ENCODE results near the gene SPACA4. TPM values are rescaled to one million over a fixed set of nuclear protein-coding genes. Genes with fewer than 3 reads are reported as not detected.
A peak's percentile ranks its signal among the peaks of the same experiment; 100 is the strongest.

Gene SPACA4
- total and polyA plus RNA-seq, 9 of the 15 experiments (the other 6 are each of a cell fraction or from before 2014, with no cell fraction given), result not detected

DNA sequence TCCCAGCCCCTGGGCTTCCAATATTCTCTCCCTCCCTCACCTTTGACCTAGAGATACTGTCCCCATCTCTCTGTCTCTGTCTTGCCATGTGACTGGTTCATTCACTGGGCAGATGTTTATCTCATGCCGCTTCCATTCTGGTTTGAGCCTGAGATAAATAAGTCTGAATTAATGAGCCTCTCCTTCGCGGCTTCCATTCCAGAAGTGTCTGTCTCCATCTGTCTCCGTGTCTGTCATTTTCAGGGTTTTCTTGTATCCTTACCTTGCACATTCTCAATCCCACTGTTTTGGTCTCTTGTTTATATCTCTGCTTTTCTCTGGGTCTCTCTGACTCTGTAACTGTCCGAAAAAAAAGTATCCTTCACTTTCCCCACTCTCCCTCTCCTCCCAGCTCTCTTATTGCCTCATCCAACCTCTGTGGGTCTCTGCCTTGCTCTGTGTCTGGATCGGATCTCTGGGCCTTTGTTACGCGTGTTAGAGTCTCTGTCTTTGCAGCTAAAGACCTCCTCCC, 17.1 kb downstream of the SPACA4 start (continued):
- TF ChIP-seq PURB (CRISPR knock-in tag; IDR thresholded peaks at IDR 0.05; ENCODE audit: low read depth), result no peak
- TF ChIP-seq SAFB (IDR thresholded peaks at IDR 0.05; ENCODE audit: borderline replicate concordance, low read depth, low read length), result no peak
- TF ChIP-seq RAD51 (IDR thresholded peaks at IDR 0.05; ENCODE audit: borderline replicate concordance, low read depth), result peak; percentile 37; the same call in 1 of the 2 replicates
- TF ChIP-seq NCOA1 (IDR thresholded peaks at IDR 0.05; ENCODE audit: low read depth), result peak; percentile 23; the same call in 1 of the 2 replicates
- TF ChIP-seq ARID2 (IDR thresholded peaks at IDR 0.05), result no peak
- no peak for TF ChIP-seq MCM2 (IDR thresholded peaks at IDR 0.05; ENCODE audit: low read depth)
- TF ChIP-seq, protein P1, sequence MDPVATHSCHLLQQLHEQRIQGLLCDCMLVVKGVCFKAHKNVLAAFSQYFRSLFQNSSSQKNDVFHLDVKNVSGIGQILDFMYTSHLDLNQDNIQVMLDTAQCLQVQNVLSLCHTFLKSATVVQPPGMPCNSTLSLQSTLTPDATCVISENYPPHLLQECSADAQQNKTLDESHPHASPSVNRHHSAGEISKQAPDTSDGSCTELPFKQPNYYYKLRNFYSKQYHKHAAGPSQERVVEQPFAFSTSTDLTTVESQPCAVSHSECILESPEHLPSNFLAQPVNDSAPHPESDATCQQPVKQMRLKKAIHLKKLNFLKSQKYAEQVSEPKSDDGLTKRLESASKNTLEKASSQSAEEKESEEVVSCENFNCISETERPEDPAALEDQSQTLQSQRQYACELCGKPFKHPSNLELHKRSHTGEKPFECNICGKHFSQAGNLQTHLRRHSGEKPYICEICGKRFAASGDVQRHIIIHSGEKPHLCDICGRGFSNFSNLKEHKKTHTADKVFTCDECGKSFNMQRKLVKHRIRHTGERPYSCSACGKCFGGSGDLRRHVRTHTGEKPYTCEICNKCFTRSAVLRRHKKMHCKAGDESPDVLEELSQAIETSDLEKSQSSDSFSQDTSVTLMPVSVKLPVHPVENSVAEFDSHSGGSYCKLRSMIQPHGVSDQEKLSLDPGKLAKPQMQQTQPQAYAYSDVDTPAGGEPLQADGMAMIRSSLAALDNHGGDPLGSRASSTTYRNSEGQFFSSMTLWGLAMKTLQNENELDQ (CRISPR knock-in tag; IDR thresholded peaks at IDR 0.05; ENCODE audit: borderline replicate concordance), result no peak
- TF ChIP-seq NFIC (IDR thresholded peaks at IDR 0.05), result no peak
- TF ChIP-seq, protein P2, sequence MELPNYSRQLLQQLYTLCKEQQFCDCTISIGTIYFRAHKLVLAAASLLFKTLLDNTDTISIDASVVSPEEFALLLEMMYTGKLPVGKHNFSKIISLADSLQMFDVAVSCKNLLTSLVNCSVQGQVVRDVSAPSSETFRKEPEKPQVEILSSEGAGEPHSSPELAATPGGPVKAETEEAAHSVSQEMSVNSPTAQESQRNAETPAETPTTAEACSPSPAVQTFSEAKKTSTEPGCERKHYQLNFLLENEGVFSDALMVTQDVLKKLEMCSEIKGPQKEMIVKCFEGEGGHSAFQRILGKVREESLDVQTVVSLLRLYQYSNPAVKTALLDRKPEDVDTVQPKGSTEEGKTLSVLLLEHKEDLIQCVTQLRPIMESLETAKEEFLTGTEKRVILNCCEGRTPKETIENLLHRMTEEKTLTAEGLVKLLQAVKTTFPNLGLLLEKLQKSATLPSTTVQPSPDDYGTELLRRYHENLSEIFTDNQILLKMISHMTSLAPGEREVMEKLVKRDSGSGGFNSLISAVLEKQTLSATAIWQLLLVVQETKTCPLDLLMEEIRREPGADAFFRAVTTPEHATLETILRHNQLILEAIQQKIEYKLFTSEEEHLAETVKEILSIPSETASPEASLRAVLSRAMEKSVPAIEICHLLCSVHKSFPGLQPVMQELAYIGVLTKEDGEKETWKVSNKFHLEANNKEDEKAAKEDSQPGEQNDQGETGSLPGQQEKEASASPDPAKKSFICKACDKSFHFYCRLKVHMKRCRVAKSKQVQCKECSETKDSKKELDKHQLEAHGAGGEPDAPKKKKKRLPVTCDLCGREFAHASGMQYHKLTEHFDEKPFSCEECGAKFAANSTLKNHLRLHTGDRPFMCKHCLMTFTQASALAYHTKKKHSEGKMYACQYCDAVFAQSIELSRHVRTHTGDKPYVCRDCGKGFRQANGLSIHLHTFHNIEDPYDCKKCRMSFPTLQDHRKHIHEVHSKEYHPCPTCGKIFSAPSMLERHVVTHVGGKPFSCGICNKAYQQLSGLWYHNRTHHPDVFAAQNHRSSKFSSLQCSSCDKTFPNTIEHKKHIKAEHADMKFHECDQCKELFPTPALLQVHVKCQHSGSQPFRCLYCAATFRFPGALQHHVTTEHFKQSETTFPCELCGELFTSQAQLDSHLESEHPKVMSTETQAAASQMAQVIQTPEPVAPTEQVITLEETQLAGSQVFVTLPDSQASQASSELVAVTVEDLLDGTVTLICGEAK (IDR thresholded peaks at IDR 0.05), result peak; percentile 57
- TF ChIP-seq, protein P2 (CRISPR knock-in tag; IDR thresholded peaks at IDR 0.05), result no peak
- TF ChIP-seq ZNF76 (CRISPR knock-in tag; IDR thresholded peaks at IDR 0.05; ENCODE audit: borderline replicate concordance), result 0 out of 2 replicates have a peak, but pooled peaks have one; percentile 24
- no peak for TF ChIP-seq SMAD2 (IDR thresholded peaks at IDR 0.05; ENCODE audit: low read depth, low read length)
- no peak for TF ChIP-seq KDM4B (IDR thresholded peaks at IDR 0.05; ENCODE audit: borderline replicate concordance in 2 of 2, low read depth in 1 of 2)
- no peak for TF ChIP-seq TAL1 (IDR thresholded peaks at IDR 0.05)
- TF ChIP-seq IFI16 (CRISPR knock-in tag; IDR thresholded peaks at IDR 0.05), result no peak
- TF ChIP-seq ZNF551 (CRISPR knock-in tag; IDR thresholded peaks at IDR 0.05), result no peak
- TF ChIP-seq ZNF239 (CRISPR knock-in tag; IDR thresholded peaks at IDR 0.05), result no peak
- TF ChIP-seq SNIP1 (IDR thresholded peaks at IDR 0.05; ENCODE audit: low read depth), result 0 out of 2 replicates have a peak, but pooled peaks have one; percentile 40
- 0 out of 2 replicates have a peak, but pooled peaks have one; percentile 25 for TF ChIP-seq ZNF232 (CRISPR knock-in tag; IDR thresholded peaks at IDR 0.05)
- TF ChIP-seq ZNF217 (CRISPR knock-in tag; IDR thresholded peaks at IDR 0.05), result no peak
